VCaP (cell line): ENCODE measurements around the gene ATP4B.

Experiments
- H3K27ac ChIP-seq: fragments of 450-650 bp; 2 replicates; pipeline ENCODE4 v1.5.1; 2017
- TF ChIP-seq, protein P1 (sequence below): fragments of 450-650 bp; conservative IDR thresholded peaks from 2 replicates; pipeline ENCODE4 v1.5.1; 2017; ENCODE audit warnings: mild to moderate bottlenecking, moderate library complexity

The ATP4B gene

DNA sequence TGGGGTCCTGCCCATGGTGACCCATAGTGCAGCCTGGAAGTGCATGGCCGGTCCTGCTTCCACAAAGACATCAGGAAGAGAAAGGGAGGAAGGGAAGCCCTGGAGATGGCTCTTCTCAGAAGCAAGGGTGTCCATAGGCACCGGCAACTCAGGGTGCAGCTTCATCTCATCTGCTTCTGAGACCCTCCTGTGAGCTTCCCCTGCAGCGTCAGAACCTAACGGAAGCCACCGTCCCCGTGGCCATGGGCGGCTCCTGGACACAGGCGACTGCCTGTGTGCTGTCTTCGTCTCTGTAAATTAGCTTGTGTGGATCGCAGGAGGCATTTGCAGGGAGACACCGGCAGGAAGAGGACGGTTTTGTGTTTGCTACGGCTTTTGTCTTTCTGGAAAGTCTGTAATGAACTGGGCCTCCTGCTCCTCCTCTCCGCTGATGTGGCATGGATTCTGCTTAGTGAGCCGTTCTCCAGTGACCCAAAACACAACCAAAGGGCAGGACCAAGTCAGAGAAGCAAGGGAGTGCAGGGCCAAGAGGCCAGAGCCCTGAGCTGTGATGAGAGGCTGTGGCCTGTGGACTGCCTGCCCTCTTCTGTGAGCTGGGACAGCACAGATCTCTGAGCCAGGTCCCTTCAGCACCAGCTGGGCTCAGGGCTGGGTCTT lies 2.5 kb downstream of the ATP4B start:
- H3K27ac ChIP-seq: no peak overlapping the region
- TF ChIP-seq, protein P1, sequence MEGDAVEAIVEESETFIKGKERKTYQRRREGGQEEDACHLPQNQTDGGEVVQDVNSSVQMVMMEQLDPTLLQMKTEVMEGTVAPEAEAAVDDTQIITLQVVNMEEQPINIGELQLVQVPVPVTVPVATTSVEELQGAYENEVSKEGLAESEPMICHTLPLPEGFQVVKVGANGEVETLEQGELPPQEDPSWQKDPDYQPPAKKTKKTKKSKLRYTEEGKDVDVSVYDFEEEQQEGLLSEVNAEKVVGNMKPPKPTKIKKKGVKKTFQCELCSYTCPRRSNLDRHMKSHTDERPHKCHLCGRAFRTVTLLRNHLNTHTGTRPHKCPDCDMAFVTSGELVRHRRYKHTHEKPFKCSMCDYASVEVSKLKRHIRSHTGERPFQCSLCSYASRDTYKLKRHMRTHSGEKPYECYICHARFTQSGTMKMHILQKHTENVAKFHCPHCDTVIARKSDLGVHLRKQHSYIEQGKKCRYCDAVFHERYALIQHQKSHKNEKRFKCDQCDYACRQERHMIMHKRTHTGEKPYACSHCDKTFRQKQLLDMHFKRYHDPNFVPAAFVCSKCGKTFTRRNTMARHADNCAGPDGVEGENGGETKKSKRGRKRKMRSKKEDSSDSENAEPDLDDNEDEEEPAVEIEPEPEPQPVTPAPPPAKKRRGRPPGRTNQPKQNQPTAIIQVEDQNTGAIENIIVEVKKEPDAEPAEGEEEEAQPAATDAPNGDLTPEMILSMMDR: no peak

DNA sequence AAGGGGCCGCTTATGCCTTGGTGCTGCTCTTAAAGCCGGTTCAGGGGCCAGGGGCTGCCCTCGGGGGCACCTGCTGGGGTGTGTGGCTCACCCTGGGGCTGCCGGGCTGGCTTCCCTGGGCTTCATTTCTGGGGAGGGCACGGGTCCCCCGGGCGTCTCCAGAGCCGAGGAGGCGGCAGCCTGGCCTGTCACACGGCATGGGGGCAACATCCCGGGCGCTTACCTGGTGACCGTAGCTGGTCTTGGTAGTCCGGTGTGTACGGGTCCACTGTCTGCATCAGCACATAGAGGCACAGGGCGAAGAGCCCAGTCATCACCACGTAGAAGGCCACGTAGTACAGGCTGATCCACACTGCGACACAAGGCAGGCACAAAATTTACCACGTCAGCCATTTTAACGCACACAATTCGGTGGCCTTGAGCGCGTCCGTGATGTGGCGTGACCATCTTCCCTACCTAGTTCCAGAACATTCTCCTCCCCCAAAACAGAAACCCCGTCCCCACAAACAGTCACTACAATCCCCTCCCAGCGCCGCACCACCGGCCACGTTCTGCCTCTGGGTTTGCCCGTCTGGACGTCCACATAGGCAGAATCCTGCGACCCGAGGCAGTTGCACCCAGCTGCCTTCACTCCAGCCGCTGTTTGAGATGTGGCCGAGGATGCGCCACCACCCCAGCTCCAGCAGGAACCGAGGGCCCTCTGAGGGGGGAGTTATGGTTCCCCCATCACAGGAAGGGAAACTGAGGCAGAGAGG lies 3.2 kb downstream of the ATP4B start:
- TF ChIP-seq, protein P1: no peak
- H3K27ac ChIP-seq: no peak overlapping the region

DNA sequence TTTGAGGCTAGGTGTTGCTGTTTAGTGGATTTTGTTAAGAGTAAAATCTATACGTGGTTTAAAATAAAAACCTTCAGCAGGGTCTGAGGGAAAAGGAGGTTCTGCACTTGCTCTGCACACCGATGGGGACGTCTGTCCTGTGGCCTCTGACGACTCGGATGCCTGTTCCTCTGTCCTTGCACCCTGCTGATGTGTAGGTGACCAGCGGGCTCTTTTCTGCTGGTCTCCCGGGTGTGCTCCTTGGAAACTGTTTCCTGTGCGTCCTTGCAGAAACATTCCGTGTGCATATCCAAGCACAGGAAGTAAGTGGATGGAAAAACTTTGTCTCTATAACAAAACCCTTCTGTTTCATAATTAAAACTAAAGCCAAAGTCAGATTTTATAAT lies 3.8 kb downstream of the ATP4B start:
- TF ChIP-seq, protein P1: no peak
- H3K27ac ChIP-seq: no peak overlapping the region

DNA sequence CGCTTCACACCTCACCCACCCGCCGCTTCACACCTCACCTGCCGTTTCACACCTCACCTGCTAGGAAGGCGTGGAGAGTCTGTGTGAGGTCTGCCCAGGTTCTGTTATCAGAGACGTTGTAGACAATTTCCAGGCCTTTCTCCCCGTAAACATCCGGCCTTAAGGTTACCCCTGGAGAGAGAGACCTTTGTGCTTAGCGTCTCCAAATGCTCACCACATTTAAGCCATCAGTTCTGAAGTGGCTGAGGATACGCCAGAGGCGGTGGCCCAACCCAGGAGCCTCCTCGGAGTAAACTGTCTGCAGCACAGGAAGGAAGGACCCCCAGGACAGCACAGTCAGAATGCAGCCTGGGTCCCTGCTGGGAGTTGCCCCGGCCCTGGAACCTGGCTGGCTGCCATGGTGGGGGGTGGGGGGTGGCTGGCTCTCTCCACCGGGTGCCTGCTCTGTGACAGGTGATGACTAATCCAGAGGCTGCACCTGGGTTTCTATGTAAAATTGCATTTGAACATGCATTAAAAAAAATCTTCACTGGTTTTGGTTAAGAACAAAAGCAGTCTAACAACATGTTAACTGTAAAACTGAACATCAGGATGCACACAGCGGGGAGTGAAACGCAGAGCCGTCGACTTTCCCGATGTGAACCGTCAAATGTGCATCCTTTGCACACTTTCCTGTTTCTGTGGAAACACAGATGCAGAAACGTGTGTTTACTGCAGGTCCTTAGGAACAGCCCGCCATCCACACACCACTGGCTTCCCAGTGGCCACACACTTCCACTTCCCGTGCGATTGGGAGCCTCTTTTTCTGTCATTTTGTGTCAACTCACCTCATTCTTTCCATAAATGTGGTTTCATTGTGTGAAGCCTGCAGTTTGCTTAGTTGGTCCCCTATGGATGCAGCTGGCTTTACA lies 4.5 kb downstream of the ATP4B start:
- no peak overlapping the region for H3K27ac ChIP-seq

DNA sequence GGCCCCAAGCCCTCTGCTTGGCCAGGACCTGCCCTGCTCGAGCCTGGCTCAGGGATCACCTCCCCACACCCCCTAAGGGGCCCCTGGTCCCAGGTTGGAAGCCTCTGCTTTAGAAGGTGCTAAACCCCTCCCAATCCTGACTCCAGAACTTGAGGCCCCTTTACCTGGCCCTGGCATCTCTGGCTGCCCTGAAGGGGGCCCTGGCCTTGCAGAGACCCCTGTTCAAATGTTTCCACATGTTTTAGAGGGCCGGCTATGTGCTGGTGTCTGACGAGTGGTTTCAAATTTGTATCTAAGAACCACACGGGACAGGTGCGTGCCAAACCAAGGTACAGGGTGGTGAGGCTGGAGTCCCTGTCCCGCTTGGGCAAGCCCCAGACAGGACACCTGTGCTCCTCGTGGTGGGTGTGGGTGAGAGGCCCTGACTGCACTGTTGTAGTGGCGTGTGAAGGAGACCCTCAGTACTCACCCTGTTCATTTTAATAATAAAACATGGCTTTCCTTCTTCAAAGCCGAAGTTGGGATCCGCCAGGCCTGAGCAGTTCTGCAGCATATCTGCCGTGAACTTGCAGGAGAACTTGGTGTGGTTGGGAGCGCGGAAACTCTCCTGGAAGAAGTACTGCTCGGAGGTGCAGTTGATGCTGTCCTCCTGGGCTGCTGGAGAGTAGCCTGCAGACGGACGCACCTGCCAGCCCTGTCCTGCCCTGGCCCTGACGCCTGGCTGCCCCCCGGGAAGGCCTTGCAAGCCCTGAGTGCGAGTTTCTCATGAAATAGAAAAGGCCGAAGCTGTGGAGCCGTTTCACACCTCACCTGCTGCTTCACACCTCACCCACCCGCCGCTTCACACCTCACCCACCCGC lies 5.4 kb downstream of the ATP4B start:
- TF ChIP-seq, protein P1: no peak
- no peak overlapping the region for H3K27ac ChIP-seq

More for the DNA sequence above, 4.5 kb downstream of the ATP4B start:
- TF ChIP-seq, protein P1: no peak

DNA sequence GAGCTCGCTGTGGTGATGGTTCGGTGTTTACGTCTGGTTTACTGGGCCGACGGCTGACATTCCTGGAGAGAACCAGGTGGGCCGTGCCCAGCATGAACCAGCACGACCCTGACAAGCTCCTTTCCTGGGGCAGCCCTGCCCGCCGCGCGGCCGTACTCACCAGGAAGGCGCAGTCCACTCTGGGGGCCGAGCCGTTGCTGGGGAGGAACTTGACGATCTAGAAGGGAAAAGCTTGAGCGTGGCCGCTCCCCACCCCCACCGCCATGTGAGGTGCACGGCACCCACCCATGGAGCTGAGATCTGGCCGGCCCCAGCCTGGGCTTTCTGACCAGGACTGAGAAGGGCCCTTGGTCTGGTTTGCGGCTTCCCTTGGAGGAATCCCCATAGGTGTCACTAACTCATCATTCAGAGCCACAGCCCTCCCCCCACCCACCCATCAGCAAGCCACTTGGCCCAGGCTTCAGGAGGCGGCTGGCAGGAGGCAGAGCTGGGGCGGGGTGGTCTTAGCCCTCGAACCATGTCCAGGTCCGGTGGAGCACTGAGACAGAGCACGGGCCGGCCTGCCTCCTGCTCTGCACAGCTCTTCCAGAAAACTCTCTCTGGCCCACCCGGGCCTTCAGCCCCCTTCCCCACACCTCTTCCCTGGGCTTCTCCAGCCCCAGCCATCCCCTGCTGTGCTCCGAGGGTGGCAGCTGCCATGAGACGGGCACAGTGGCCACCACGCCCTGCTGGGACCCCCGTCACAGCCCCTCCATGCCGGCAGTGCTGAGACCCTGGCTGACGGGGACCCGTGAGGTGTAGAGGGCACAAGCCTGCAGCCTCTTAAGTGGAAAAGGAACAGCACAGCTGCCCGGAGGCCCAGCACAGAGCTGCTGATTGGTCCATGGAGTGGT lies 6.2 kb downstream of the ATP4B start:
- TF ChIP-seq, protein P1: no peak
- H3K27ac ChIP-seq: no peak overlapping the region
